ENCODE measurements around the gene MEF2C.
"Not testable (repeated sequence)": the region's sequence is repeated elsewhere in the genome, so short reads cannot be mapped to it uniquely, and the experiment has no call there.

The MEF2C gene

DNA sequence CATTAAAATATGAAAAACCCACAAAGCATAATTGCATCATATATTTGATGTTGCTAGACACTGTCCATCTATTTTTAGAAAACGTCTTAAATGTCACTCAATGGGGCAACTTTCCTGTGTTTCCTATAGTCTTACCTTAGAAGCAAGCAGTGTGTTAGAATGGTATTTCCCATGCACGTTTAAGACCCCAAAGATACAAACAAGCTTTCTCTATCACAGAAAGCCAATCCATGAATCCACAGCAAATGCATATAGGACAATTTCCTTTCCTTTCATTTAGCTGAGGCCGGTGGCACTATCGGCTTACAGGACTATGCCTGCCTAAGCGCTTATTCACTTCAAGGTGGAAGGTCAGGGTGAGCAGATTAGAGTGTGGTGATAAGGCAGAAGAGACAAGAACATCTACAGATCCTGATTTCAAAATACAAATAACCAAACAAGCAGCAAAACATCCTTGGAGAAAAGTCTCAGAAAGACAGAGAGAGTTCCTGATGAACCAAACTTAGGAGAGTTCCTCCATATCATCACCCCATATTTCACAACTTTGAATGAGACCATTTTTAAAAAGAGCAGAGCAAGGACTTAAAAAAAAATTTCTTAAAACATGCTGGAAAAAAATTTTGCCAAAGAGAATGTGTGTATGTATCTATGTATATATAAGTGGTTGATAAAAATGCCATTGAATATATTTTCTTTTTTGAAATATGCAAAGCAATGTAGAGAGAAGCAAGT lies 57.2 kb downstream of the MEF2C start:
- no peak for DNase-seq

DNA sequence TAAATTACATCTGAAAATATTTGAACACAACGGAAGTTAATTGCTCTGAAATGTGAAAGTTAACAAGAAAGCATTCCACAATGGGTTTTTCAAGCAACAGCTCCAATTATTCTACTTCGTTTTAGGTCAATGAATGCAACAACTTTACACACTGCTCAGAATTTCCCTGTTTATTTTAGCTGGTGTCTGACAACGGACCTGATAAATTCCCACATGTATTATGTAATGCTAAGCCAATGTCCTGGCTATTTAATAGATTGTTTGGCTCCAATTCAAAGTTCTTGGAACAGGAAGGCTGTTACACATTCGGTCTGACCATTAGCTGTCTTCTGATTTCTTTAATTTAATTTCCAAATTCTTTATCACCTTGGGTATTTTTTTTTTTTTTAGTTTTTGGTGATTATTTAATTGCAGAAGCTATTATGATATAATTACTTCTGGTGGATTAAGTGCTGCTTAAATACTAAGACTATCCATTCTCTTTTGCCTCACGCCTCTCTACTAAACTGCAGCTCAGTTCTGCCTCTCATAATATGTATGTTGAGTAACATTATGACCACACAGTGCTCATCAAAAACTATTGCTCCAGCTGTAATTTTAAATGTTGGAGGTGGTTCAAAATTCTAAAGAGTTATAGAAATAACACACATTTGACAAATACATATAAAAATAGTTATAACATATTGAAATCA lies 57.9 kb downstream of the MEF2C start:
- DNase-seq = no peak

DNA sequence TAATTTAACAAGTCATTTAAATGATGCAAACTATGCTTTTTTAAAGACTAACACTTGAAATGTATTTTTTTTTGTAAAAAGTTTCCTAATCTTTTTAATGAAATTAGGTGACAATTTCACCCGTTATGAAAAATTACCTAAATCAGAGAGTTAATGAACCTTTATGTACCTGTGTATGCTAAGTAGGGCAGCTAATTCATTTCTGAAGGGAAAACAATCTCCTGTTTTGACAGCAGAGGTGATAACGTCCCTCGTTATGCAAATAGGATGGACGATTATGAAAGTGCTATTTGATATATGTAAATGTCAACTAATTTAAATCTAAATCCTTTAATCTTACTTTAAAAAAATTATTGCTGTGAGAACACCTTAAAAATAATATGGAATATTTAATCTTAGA lies 58.8 kb downstream of the MEF2C start:
- no peak for DNase-seq

DNA sequence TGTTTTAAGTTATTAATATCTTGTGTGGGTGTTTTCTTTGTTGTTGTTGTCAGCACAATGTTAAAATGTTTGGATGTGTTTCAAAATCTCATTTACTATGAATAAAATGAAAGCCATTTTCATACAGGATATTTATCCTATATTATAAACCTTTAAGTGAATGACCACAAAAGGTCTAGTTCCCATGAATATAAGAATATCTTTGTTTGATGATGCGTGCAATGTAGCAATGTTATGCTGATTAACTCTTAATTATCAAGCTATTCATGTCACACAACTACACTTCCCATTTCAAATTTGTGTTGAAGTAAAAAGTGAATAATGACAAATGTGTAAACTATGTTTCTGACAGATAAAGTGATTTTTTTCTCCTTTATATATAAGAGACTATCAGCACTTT lies 59.8 kb downstream of the MEF2C start:
- no peak for DNase-seq

DNA sequence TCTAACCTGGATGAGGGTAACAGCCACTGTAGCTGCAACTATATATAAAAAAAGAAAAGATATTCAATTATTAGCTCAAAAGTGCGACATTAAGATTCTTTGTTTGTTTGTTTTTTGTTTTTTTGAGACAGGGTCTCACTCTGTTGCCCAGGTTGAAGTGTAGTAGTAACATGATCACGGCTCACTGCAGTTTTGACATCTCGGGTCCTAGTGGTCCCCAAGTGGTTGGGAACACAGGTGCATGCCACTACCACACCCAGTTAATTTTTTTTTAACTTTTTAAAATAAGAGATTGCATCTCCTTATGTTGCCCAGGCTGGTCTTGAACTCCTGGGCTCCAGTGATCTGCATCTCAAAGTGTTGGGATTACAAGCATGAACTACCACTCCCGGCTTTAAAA lies 61.8 kb downstream of the MEF2C start:
- DNase-seq = no peak

DNA sequence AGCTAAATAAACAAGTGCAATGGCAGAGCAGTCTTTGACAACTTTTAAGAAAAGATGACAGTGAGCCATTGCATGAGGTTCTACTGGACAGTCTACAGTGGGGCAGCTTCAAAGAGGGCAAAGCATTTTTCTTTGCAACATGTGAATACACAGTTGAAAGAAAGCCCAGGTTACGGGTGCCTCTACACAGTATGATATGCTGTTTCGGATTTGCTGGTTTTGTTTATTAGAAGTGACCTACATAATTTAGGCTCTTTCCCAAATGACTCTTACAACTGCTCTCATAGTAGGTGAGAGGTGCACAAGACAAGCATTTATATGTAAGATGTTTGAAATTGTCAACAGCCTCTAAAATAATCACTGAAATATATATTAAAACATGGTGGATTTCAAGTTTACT lies 62.4 kb downstream of the MEF2C start:
- no peak for DNase-seq

DNA sequence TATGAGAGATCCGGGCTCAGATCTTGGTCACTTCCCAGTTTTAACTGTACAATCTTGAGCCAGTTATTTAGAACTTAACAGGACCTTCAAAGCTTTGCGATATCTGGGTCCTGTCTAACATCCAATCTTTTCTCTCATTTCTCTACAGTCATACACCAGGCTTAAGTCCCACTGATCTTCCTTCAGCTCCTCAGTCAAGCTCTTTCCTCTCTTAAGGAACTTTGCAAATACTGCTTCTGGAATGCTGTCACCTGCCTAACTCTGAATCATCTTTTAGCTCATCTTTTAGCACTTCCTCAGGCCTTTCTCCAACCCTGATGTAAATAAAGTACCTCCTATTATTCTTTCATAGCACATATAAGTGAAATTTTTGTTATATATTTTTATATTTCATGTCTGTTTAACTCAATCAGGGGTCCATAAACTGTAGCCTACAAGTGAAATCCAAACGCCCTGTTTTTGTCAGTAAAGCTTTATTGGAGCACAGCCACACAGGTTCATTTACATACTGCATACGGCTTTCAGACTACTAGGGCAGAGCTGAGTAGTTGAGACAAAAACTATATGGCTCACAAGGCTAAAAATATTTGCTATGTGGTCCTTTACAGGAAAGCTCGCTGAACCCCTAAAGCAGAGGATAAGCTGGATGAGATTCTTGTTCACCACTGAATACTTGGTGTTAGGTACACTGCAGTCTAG lies 63.5 kb downstream of the MEF2C start:
- DNase-seq = no peak

DNA sequence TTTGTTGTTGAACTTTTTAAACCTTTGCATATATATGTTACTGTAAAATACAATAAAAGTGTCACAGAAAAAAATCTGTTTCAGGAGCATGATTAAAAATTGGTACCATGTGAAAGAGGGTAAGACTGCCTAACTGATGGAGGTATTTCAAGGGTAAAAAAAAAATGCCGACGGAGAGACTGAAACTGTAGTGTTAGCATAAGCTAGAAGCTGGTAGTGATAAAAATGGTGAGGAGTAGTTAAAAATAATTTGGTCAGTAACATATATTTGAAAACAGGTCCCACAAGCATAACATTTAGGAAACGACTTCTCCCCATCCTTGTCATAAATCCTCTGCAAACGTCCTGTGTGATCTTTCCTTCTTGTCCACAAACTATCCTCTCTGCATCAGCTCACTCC lies 64.7 kb downstream of the MEF2C start:
- DNase-seq = no peak

DNA sequence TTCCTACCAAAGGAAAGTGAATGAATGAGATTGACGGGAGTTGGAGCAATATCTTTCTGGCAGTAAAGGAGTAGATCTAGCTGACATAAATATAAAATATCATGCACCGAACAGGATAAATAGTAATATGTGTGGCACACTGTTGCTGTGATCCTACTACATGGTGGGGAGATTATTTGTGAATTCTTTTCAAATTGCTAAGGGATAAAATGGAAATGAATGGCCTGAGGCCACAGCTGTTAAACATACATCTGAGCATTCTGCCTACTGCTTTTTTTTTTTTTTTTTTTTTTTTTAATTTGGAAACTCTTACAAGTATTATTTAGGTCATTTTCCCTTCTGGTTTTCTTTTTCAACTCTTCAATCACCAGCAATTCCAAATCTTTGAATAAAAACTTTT lies 66.8 kb downstream of the MEF2C start:
- no peak for DNase-seq

DNA sequence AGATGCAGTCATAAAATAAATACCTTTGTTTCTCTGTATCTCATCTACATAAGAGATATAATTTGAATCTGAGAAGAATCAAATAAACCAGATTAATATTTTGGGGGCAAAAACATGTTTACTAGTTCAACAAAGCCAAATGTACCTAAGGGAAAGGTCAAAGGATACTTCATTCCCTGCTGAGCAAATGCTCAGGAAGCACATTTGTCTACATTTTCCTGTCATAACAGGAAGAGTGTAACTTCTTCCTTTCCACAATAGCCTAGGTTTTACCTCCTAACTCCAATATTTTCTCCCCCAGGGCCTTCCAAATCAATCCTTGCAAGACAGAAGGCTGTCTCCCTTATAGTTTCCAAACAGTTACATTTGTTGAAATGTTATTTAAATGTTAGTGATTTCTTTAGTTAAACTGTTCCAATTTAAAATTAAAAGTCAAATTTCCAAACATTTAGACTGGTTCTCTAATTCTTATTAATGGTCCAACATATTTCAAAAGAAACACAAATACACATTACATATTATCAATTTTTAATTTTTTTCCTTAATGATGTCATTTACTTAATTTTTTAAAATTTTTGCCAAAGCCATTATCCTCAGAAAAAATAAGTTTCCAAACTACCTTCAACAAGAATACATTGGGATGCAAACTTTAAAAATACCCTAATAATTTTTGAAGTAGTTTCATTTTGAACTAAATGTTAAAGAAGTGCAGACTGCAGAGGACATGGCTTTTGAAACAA lies 67.8 kb downstream of the MEF2C start:
- no peak for DNase-seq

DNA sequence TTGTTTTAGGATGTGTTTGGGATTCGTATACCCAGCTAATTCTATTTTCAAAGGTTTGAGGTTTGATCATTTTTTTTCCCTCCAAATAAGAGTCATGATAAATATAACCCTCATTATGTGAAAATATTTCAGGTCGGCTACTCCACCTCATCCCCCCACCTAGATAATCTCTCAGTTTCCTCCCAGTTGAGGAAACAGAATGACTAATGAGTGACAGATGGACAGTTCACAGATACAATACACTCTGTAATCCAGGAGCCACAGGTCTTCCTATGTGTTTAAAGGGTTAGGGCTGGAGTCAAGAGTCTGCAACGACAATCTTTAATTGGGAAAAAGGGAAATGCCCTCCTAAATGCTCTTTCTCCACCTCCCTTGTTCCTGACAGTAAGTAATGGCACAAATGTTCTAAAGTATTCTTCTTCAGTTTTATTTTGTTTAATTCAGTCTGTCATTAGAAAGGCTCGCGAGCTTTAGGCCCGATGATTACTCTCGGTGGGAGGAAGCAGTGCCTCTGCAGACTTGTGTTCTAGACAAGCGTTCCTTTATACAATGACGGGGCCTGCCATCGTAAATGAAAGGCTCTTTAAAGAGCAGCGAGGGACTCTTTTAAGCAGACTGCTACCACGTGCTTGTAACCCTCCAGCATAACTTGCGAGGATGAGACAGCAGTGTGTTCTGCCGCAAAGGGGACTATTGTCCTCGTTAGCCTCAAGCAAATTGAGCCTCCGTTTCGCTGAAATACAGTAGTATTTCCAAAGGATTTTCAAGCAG lies 69.0 kb downstream of the MEF2C start:
- no peak for DNase-seq

DNA sequence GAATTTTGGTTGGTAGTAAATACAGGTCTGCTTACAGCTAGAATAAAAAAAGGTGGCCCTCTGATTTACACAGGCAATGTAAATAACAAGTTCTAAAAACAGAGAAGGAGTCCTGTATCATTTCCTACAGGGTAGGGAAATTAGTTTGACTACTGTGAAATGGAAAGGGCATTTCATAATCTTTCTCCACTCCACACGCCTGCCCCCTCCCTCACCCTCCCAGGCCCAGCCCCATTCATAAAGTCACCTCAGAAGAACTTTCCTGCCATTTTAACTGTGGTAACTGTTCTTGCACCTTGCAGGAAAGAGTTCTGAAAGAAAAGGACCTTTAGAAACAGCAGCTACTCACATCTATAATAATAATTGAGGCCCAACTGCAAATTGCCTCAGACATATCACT lies 69.7 kb downstream of the MEF2C start:
- no peak for DNase-seq

DNA sequence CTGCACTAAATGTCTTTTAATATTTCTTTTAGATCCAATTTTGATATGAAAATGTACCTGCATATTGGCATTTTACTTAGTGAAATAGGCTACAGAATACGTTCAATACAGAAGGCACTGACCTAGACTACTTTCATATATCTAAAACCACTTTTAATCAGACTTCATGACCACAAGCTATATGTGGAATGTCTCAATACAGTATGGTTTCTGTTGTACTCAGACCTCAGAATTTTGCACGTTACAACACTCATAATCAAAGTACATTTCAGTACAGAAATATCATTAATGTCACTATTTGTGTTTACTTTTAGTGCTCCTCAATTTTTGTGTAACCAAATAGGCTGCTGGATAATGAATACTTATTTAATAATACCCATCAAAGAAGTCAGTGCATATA lies 74.8 kb downstream of the MEF2C start:
- no peak for DNase-seq

DNA sequence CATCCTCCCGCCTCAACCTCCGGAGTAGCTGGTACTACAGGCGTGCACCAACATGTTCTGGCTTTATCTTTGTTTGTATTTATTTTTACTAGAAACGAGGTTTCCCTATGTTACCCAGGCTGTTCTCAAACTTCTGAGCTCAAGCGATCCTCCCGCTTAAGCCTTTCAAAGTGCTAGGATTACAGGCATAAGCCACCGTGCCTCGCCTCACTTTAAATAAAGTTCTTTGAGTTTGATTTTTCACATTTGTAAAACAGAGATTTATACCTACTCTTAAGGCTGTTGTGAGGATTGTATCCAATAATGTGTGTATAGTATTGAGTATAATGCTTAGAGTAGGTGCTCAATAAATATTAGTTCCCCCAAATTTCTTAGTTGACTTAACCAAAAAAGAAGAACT lies 75.7 kb downstream of the MEF2C start:
- no peak for DNase-seq

DNA sequence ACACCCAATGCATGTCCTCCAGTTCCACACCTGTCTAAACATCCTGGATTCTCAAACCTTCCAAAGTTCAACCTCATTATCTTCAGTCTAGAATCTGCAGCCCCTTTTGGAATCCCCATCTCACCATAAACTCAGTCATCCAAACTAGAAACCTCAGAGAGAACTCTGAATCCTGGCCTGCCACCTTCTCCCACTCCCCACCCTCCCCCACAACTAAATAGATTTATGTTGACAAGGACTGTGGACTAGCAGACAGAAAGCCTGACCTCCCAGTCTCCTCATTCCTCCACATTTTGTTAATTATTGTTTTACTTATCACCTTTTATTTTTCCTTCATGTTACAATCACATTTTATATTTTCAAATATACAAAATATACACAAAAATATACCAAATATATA lies 76.6 kb downstream of the MEF2C start:
- no peak for DNase-seq

DNA sequence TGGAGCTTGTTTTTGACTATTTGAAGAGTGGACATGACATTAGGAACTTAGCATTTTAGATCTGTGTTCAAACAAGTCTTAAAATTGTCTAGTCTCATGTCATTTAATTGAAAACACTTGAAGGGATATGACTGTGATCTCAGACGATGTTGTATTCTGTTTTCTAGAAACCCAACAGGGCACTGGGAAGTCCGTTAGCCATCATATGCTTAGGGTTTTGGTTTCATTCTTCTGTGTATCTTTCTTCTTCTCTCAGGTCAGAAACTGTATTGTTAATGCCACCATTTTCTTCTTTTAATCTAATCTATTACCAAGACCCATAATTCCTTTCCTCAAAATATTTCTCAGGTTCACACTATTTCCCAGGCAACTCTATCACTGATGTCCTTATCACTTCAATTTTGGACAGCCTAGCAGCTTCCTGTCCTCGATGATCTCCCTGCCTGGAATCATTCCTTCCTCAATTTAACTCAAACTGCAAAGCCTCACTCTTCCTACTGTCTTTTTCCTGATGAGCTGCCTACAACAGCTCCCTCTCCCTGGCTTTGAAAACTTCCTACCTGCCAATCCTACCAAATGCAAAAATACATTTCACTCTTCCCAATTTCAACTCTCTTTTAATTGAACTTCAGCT lies 77.7 kb downstream of the MEF2C start:
- DNase-seq = no peak

DNA sequence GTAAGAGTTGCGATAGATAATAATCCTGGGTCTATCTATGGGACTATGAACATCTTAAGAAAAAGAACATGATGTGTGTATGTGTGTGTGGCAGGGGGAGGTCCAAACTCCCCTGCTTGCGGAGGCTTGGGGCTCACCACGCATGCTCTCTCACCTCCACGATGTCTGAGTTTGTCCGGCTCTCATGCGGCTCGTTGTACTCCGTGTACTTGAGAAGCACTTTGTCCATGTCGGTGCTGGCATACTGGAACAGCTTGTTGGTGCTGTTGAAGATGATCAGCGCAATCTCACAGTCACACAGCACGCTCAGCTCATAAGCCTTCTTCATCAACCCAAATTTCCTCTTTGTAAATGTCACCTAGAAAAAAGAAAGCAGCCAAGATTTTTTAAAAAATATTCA lies 78.5 kb downstream of the MEF2C start:
- no peak for DNase-seq

DNA sequence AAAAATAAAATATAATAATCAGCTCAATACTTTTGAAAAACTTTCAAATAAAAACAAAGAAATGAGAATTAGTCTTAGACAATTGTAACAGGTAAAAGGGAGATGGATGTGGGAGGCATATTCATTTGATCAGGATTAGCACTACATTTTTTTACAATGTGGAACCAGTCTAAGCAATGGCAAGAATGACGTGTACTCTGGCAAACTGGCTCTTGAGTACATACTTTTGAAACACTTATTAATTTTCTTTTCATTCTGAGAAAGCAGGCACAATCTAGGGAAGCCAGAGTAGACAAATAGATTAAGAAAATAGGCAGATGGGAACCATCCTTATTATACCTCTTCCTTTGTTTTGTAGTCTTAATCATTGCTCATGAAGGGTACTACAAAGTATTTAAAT lies 79.7 kb downstream of the MEF2C start:
- no peak for DNase-seq

DNA sequence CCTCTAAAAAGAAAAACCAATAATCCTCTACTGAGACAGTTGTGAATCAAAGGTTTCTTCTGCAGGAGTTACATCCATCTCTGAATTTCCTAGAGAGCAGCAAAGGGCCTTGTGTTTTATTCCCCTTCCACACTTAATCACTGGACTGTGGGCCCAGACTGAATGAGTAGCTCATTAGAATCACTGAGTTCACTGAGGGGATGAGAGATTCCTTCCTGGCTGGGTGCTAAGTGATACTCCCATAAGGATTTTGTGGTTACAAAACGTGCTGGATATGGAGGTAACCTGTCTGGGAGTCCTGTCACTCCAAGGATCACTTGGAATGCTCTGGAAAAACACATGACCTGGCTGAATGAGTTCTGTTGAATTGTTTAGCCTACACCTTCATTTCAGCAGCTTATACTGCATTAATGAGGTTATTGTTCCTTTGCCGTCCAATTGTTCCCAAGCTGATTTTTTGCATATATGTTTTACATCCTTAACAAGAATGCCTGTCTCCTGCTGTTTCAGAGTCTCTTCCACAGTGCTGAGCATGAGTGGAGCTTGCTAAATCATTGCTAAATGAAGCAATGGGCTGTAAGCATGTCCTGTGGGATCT lies 82.9 kb downstream of the MEF2C start:
- DNase-seq = no peak

DNA sequence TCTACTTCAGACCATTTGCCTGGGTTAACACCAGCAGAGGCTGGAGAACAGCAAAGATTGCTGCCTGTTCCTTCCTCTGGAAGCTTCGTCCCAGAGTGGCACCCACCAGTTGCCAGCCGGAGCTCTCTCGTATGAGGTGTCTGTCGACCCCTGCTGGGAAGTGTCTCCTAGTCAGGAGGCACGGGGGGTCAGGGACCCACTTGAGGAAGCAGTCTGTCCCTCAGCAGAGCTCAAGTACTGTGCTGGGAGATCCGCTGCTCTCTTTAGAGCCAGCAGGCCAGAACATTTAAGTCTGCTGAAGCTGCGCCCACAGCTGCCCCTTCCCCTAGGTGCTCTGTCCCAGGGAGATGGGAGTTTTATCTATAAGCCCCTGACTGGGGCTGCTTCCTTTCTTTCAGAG lies 84.1 kb downstream of the MEF2C start:
- DNase-seq = not testable (repeated sequence)

DNA sequence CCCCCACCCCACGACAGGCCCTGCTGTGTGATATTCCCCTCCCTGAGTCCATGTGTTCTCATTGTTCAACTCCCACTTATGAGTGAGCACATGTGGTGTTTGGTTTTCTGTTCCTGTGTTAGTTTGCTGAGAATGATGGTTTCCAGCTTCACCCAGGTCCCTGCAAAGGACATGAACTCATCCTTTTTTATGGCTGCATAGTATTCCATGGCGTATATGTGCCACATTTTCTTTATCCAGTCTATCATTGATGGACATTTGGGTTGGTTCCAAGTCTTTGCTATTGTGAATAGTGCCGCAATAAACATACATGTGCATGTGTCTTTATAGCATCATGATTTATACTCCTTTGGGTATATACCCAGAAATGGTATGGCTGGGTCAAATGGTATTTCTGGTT lies 89.2 kb downstream of the MEF2C start:
- DNase-seq = not testable (repeated sequence)
